GM19463 (cell line): ENCODE data around the gene ATF6B.

ENCODE experiments used
- ATAC-seq: cut with Tn5 transposase; IDR thresholded peaks from one replicate; pipeline ENCODE4 v1.9.1; 2021; ENCODE audit warnings: mild to moderate bottlenecking, moderate library complexity; ENCODE audit not compliant: unreplicated experiment

ATF6B gene

GRCh38 chr6:32127717-32128592 lies at the start of gene ATF6B:
ATF6B (minus strand) TSS chr6:32128246; CDS start chr6:32128207, 39 bp downstream.
- peak; percentile 90 for ATAC-seq

- no peak for ATAC-seq
Measured at GRCh38 chr6:32177183-32177787, 49.2 kb upstream of the ATF6B start.

GRCh38 chr6:32176476-32177182 lies 48.6 kb upstream of the ATF6B start:
- ATAC-seq, result no peak

- ATAC-seq, result peak; percentile 49
Measured at GRCh38 chr6:32175711-32176475, 47.8 kb upstream of the ATF6B start, which contains the start of gene AGPAT1. AGPAT1 (minus strand) TSS chr6:32176084; CDS start chr6:32171496, 4,588 bp downstream.

GRCh38 chr6:32175322-32175710 lies 47.3 kb upstream of the ATF6B start:
- ATAC-seq, result no peak

- no peak for ATAC-seq
Measured at GRCh38 chr6:32174416-32174815, 46.4 kb upstream of the ATF6B start.

GRCh38 chr6:32173051-32173727 lies 45.1 kb upstream of the ATF6B start:
- no peak for ATAC-seq

GRCh38 chr6:32171234-32171633 lies 43.2 kb upstream of the ATF6B start:
- no peak for ATAC-seq

GRCh38 chr6:32170294-32170693 lies 42.2 kb upstream of the ATF6B start:
- ATAC-seq, result no peak

GRCh38 chr6:32168807-32169591 lies 41.0 kb upstream of the ATF6B start:
- ATAC-seq, result no peak

GRCh38 chr6:32168350-32168749 lies 40.3 kb upstream of the ATF6B start:
- no peak for ATAC-seq

- no peak for ATAC-seq
Measured at GRCh38 chr6:32167761-32168262, 39.8 kb upstream of the ATF6B start.

GRCh38 chr6:32167154-32167760 lies 39.2 kb upstream of the ATF6B start:
- no peak for ATAC-seq

- ATAC-seq, result no peak
Measured at GRCh38 chr6:32166411-32167061, 38.5 kb upstream of the ATF6B start.

GRCh38 chr6:32164295-32164694 lies 36.2 kb upstream of the ATF6B start, which contains the start of gene EGFL8:
EGFL8 (plus strand) TSS chr6:32164595; CDS start chr6:32166166, 1,571 bp downstream.
- ATAC-seq, result no peak

- ATAC-seq, result no peak
Measured at GRCh38 chr6:32163559-32164258, 35.7 kb upstream of the ATF6B start.

GRCh38 chr6:32158052-32158451 lies 30.0 kb upstream of the ATF6B start:
- ATAC-seq, result no peak

- ATAC-seq, result no peak
Measured at GRCh38 chr6:32156891-32157290, 28.8 kb upstream of the ATF6B start.
